SKM-1 treated with dmso at 0.1 percent for 144 hours (cell line): ENCODE results near the gene ADGRB2.
A peak's percentile ranks its signal among the peaks of the same experiment; 100 is the strongest.

Source experiments
- DNase-seq: peaks from one replicate; lab custom pipeline; 2025; ENCODE audit not compliant: unreplicated experiment; lab: John Stamatoyannopoulos, UW

Gene ADGRB2

DNA sequence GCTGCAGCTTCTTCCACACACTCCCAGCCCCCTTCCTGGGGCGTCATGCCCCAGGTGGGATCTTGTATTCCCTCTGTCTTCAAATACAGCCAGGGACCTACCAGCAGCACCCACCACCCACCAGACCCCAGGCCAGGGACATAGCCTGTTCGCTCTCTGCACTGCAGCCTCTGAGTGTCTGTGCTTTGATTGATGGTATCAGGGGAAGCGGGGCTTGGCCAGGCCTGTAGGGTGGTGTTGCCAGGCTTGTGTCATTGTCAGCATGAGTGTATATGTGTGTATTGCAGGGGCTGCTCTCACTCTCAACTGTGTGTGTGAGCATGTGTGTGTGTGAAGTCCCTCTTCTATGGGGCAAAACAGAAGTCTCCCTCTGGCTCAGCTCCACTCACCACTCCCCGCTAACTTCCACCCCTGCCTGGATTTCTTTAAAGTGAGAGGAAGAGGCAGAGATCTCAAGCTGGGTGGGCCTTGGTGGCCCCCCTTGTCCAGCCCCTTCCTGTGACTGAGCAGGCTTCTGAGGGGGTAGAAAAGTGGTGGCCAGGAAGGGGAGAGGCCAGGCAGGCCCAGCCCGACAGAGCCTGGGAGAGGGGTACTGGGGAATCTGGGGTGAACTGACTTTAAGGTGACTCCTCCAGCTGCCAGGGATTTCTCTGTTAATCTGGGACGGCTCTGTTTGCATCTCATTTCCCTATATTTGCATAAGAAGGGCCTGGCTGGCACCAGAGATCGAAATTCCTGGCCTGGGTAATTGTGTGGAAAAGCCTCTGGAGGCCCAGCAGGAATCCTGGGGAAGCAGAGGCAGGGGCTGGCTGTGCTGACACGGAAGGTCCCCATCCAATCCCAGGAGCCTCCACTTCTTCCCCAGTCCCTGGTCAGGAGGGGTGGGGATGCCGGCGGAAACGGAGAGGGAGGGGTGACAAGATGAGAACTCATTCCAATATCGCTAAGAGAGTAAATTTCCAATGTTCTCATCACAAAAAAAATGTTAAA lies 18.6 kb upstream of the ADGRB2 start:
- DNase-seq, result no peak

DNA sequence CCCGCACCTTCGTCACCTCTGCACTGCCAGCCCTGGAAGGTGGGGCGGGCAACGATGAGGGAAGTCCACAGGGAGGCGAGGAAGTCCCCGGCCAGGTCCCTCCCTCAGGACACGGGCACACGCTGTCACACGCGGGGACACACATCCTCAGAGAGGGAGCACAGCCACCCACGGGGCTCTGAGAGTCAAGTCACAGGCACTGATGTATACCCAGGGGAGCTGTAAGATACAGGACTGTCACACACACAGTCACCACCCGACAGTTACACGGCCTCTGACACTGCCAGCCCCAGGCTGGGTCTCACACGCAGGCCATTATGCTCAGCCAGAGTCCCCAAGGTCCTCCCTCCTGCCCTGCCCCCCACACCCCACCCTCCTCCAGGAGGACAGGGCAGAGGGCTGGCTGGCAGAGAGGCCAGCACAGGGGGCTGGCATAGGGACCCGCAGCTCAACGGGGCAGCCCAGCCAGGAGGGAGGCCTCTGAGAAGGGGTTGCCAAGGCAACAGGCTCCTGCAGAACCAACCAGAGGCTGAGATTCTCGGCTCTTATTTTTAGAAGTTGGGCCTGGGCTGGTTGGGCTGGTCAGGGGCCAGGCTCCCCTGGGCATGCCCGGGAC lies 17.7 kb upstream of the ADGRB2 start:
- DNase-seq, result no peak

DNA sequence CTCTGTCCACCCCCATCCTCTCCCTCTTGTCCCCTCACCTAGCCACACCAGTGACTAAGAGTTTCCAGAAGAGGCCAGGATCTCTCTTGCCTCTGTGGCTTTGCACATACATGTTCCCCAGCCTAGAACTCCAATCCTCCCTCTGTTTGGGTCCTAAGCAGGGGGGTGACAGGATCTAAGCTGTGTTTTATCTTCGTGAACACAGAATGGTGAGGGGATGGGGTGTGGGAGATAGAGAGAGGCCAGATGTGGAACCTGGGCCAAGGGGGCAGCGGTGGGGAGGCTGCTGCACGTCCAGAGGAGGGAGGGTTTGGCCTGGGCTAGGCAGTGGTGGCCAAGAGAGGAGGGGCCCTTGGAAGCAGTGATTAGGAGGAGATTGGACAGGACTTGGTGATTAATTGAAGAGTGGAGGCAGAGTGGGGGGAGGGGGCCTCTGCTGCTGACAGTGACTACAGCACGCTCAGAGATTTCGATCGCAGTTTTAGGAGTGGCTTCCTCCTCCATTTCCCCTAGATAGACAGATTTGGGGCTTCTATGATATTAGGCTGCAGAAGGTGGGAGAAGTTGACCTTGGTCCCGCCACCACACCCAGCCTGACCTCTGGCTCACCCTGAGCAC lies 17.1 kb upstream of the ADGRB2 start:
- DNase-seq, result no peak

DNA sequence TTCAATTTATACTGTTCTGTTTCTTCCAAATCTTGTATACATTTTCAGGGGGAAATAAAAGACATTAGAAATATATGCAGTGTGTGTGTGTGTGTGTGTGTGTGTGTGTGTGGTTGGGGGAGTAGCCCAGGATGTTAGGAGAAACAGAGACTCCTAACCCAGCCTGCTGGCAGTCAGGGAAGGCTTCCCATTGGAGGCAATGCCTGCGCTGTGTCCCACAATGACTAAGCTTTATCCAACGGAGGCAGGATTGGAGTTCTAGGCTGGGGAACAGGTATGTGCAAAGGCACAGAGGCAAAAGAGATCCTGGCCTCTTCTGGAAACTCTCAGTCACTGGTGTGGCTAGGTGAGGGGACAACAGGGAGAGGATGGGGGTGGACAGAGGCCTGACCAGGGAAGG lies 16.5 kb upstream of the ADGRB2 start:
- no peak for DNase-seq

DNA sequence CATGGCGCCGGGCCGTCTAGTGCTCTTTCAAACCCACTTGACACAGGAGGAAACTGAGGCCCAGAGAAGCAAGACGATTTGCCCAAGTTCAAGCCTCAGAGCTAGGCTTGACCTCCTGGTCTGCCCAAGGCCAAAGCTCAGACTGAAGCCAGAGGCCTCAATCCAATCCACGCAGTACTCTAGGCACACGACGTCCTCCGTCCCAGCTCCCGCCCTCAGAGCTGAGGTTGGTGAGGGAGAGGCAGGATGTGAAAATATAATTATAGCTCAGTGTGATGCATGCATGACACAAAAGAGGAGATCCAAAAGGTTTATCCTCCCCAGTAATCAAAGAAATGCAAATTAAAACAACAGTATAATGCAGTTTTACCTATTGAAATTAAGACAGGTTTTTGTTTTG lies 15.5 kb upstream of the ADGRB2 start:
- DNase-seq, result no peak

DNA sequence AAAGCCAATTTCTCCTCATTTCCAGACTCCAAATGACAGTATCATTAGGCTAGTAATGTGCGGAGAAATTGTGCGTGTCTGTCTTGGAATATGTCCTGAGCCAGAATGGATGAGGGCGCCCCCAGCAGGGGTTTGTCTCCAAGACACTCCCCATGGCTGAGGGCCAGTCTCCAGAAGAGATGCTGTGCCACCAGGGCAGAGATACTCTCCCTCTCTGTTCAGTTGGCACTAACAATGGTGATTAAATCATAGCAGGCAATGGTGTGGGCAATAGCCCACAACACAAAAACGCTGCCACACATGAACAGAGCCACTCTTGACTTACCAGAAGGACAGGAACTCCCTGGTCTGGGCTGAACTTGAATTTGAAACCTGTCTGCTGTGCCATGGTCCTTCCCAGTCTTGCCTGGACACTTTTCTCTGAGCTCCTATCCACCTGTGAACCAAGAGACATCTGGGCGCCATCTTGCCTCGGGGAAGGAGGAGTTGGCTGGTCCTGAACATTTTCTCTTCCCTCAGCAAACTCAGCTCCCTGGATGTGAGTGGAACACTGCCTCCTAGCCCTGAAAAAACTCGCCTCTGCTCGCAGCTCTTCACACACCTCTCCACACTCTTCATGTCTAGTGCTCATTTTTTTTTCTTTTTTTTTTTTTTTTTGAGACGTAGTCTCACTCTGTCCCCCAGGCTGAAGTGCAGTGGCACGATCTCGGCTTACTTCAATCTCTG lies 14.8 kb upstream of the ADGRB2 start:
- no peak for DNase-seq

DNA sequence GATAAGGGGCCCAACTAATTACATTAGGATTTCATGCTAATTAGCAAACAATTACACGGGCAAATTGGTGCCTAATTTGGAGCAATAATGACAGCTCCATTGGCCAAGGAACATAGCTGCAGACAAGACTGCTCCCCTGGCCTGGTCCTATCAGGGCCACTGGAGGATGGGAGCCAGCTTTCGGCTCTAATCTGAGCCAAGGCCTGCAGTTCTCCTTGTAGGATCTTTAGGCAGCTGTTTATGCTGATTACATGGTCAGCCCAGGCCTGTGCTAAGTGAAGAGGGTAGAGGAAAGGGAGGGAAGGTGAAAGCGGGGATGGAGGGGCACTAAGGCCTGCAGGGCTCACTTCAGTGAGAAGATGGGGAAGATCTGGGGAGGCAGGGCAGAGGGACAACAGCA lies 12.4 kb upstream of the ADGRB2 start:
- no peak for DNase-seq

DNA sequence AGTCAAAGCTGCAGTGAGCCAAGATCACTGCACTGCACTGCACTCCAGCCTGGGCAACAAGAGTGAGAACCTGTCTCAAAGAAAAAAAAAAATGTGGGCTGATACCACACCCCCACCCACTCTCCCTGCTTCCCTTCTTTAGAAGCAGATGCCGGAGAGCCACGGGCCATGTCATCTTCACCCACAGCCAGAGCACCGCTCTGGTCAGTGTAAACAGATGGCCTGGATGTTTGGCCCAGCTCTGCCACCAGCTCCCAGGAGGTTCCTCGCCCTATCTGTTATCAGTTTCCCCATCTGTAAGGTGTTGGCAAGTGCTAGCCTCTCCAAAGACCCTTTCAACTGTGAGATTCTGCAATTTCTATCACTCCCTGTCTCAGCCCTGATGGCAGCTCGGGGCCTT lies 11.9 kb upstream of the ADGRB2 start:
- DNase-seq, result no peak

DNA sequence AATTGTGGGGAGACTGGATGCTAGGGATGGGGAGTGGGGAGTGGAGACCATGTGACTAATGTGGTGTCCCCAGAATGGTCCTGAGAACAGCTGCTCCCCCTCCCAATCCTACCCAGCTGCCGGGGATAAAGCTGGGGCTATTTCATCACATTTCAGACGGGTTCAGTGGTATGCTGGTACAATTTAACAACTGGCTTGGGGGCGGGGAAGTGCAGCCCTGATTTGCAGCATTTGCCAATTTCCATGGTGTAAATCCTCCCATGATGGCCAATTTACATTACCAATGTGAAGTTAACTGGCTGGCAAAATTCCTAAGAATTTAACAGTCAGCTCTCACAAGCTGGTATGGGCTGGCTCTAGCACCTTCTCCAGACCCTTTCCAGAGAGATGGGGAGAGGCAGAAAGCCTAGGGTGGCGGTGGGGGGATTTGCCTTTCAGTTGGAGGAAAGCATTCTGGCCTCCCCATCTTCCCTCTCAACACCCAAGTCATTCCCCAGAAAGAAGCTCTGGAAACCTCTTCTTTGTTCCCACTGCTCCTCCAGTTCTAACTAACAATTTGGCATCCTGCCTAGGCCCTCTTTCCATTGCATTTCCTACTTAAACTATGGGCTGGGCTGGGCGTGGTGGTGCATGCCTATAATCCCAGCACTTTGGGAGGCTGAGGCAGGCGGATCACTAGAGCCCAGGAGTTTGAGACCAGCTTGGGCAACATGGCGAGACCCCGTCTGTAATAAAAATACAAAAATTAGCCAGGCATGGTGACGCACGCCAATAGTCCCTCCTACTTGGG lies 11.3 kb upstream of the ADGRB2 start:
- DNase-seq, result no peak

DNA sequence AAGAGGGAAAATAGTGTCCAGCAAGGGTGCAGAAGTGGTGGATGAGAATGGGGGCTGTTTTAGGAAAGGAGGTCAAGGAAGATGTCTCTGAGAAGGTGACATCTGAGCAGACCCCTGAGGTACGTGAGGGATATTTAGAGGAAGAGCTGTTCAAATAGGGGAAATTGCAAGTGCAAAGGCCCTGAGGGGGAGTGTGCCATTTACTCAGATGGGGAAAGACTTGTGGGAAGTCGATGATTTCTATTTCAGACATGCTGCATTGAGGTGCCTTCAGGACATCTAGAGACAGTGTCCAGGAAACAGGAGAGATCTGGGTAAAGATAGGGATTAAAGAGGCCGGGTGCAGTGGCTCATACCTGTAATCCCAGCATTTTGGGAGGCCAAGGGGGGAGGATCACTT lies 10.4 kb upstream of the ADGRB2 start:
- no peak for DNase-seq

DNA sequence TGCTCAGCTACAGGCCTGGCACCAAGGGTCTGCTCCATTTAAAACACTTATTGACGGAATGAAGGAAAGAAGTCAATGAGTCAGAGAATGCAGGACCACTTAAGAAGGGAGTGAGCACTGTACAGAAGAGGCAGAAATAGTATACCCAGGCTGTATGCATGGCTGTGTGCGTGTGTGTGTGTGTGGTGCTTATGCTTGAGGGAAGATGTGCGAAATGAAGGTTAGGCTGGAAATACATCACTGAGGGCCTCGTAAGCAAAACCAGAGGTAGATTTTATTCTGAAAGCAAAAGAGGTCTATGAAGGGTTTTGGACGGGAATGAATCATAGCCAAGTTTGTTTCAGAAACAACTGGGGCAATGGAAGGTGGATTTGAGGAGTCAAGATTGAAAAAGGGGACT lies 9.7 kb upstream of the ADGRB2 start:
- no peak for DNase-seq

DNA sequence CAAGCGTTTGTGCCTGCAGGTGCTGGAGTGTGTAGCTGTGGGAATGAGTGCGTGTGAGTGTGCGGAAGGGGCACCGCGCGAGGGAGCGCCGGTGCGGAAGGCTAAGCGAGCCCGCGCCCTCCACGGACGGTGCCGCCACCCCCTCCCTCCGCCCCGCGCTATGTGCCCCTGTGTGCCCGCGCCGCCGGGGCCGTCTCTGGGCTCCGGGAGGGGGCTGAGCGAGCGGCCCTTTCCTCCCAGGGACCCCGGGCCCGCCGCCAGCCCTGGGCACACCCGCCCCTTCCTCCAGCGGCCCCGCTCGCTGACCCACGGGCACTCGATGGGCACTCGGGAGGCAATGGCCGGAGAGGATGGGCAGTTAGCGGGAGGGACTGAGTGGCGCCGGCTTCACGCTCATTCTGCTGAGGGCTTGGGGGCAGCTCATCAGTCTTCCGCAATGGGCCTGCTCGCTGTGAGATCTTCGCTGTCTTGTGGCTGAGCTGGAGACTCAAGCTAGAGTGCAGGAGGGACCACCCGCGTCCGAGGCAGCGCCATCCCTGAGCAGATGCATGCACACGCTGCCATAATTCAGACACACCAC lies 8.6 kb upstream of the ADGRB2 start:
- DNase-seq, result no peak

DNA sequence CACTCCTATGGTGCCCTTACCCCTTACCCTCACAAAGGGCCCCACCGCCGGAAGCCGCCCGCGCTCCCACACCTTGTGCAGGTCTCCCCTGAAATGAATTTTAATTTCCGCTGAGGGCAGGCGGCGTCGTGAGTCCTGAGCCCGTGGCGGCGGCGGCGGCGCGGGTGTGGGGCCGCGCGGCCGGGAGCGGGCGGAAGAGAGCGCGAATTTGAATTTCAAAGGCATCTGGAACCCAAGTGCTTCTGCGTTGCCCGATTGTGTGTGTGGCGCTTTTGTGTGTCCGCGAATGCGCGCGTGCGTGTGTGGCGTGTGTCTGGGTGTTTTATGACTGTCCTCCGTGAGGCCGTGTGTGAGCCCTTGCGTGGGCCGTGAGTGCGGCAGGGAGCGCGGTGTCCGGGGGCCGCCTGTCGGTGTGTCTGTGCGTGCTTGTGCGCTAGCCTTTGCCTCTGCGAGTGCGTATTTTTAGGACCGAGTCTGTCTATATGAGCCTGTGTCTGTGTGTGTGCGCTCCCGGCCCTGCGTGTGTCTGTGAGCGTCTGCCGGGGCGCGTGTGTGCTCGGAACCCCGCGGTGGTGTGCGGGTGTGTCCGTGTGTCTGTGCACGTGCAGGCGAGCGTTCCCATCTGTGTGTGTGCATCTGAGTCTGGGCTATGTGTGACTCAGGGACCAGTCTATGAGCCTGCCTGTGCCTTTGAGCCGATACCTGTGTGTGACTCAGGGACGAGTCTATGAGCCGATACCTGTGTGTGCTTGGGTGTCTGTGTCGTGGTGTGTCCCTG lies 7.9 kb upstream of the ADGRB2 start:
- DNase-seq, result no peak

DNA sequence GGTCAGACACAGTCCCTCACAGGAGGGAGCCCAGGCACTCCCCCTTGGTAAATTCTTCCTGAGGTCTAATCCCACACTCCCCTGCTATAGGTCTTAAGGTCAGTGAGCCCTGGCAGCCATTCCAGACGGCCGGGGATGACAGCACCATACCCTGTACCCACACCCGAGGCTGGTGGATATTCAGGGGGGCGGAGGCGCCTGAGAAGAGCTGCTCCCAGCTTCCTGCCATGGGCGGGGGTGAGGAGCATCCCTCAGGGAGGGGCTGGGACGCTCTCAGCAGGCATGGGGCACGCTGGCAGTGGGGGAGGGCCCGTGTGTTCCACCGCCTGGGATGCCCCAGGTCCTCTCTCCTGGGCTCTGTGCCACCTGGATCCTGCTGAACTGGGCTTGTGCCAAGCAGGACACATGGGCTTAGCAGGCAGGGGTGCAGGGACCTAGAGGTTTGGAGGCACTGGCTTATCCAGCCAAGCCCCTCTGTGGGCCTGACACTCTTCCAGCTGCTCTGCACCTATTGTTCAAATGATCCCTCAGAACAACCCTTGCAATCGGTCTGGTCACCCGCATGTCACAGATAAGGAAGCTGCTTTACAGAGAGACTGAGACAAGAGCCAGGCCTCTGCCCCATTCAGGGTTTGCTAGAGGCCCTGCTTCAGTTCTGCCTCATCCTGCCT lies 5.7 kb upstream of the ADGRB2 start:
- no peak for DNase-seq

DNA sequence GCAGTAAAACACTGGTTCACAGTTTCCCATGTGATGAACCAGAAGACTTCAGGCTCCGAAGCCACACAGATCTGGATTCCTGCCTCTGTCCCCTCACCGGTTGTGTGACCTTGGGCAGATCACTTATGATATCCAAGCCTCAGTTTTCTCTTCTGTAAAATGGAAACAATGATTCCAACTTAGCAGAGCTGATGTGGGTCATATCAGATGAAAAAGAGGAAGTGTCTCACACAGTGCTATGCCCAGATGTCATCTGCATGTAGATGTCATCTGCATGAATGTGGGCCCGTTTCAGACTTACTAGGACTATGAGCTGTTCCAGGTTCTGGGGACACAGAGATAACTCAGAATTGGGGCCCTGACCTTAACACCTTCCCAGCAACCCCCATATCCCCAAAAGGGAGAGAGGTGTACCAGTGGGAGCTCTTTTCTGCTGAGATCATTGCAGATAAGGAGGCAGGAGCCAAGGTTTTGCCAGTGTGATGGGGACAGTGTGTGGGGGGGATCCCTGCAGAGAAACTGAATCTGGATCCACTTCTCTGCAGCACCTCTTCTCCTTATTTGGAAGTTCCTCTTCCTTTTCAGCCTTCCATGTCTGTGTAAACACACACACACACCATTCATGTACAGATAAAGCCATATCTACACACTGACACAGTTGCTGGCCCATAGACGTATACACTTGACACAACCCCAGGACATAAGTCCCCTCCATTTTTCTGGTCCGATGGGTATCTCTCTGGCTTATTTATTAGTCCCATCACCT lies 5.0 kb upstream of the ADGRB2 start:
- peak; percentile 37 for DNase-seq

DNA sequence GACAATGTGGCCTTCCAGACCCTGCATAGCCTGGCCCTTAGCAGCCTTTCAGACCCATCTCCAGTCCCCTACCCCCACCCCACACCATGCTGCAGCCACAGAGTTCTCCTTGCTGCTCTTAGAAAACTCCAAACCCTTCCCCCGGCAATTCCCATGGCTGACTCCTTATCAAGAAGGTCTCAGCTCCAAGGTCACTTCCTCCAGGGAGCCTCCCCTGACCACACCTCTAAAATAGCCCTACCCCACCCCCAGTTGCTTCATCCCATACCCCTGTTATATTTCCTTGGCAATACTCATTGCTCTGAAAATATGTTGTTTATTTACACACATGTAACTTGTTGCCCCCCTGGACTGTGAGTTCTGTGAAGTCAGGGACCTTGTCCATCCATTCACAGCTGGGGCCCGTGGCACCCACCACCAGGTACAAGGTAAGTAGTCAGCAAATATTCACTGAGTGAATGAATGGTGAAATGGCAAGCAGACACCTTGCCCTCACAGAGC lies 4.3 kb upstream of the ADGRB2 start:
- no peak for DNase-seq

DNA sequence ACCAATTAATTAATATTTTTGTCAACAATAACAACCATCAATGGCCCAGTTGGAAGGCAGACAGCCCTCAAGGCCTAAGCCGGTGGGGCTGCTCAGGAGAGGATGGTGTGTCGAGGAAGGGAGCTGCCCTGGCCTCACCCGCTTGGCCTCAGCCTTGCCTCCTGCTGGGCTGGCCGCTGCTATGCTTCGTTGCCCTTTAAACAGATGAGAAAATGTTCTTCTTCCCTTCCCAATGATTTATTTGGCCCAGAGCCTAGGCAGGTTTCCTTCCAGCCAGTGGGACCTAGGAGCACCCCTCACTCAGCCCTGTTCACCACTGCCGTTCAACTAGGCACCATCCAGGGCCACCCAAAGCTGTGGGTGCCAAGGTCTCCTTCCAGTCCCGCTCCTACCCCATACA lies 3.1 kb upstream of the ADGRB2 start:
- DNase-seq, result no peak

DNA sequence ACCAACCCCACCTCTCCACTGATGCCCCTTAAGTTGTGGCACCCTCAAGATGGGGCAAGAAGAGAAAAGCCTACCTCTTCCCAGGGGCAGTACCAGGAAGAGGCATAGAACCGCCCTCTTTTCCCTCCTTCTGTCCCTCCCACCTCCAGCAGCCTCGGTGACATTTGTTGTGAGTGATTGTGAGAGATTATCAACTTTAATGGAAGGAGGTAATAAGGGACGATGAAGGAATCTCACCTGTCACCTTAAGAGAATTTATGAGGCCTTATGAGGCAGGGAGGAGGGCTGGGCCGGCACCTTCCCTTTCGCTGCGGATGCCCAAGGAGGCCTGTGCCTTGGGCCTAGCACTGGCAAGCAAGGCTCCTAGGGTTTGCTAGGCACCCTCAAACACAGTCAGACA lies 1.4 kb upstream of the ADGRB2 start:
- DNase-seq, result no peak
